Epithelial cell of esophagus (primary cell): ENCODE results near the gene STMP1.

Experiments used
- DNase-seq: peaks from one replicate; pipeline ENCODE4 v3.0.0; 2010; ENCODE audit warnings: low read depth
- H3K4me3 ChIP-seq: 2 replicates; pipeline ENCODE4 v1.5.1; 2011; ENCODE audit warnings: mild to moderate bottlenecking, low read length, control low read depth
- CTCF ChIP-seq: IDR thresholded peaks from 2 replicates; pipeline ENCODE4 v1.5.1; 2011; ENCODE audit warnings: low read depth, mild to moderate bottlenecking, low read length, control low read depth, inconsistent platforms; ENCODE audit not compliant: insufficient read depth; ENCODE audit errors: missing control alignments

STMP1 gene

GRCh38 chr7:135718219-135718618 lies 55.9 kb downstream of the STMP1 start:
- no peak for TF ChIP-seq CTCF
- no peak overlapping the region for H3K4me3 ChIP-seq
- DNase-seq, result no peak

GRCh38 chr7:135718794-135719437 lies 56.6 kb downstream of the STMP1 start:
- H3K4me3 ChIP-seq, result no peak overlapping the region
- no peak for TF ChIP-seq CTCF
- DNase-seq, result no peak

GRCh38 chr7:135719688-135720087 lies 57.4 kb downstream of the STMP1 start:
- no peak for TF ChIP-seq CTCF

GRCh38 chr7:135721198-135721820 lies 59.0 kb downstream of the STMP1 start:
- H3K4me3 ChIP-seq, result no peak overlapping the region
- no peak for DNase-seq
- TF ChIP-seq CTCF, result no peak

More at GRCh38 chr7:135719688-135720087, 57.4 kb downstream of the STMP1 start:
- DNase-seq, result no peak
- no peak overlapping the region for H3K4me3 ChIP-seq

- no peak for TF ChIP-seq CTCF
- H3K4me3 ChIP-seq, result no peak overlapping the region
- no peak for DNase-seq
These were observed 61.1 kb downstream of the STMP1 start for GRCh38 chr7:135723411-135723810.
